ENCODE results near the gene CENPX.

The CENPX gene

GRCh38 chr17:82023447-82024241 is 966 bp upstream of the CENPX start:
- DNase-seq (ENCODE audit: low spot score) = peak; percentile 47

DNA sequence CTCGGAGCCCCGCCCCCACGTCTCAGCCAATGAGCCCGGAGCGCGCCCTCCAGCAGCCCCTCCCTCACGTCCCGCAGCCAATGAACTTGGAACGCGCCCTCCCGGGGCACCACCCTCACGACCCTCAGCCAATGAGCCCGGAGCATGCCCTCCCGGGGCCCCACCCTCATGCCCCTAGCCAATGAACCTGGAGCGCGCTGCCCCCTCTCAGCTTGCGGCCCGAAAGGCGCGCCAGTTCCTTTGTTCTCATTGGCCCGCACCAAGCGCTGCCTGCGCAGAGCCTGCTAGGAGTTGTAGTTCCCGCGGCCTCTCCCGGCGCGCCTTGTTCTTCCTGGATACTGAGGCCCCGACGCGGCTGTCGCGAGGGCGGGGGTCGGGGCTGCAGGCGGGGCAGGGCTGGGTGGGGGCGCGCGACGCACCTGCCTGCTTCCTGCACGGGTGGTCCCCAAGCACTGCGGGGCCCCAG is 336 bp upstream of the CENPX start, which contains the start of gene LRRC45:
Gene LRRC45, plus strand, starts transcription at position 325 of the 466 bp plus-strand sequence. CDS start 339 bp downstream, outside the sequence.
- peak; percentile 98 for DNase-seq (ENCODE audit: low spot score)

DNA sequence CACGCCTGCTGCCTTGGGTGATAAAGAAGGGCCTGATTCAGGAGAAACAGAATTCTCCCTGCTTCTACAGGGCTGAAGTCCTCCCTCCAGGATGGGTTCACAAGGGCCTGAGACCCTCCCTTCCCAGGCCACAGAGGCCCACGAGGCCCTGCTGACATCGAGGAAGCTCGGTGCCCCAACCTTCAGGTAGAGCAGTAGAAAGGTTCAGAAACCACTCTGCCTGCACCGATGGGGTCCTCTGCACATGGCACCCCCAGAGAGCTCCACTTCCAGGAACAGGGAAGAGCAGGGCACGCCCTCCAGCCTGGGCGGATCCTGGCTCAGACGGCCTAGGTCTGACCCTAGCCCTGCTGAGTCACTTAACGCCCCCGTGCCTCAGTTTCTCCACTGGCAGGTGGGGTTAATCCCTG is 773 bp downstream of the CENPX start:
- peak; percentile 52 for DNase-seq (ENCODE audit: low spot score)

- DNase-seq (ENCODE audit: low spot score) = peak; percentile 89
Measured at GRCh38 chr17:82021107-82021899, 1.4 kb downstream of the CENPX start.

- no peak for DNase-seq (ENCODE audit: low spot score)
Measured at GRCh38 chr17:82020572-82021106, 2.0 kb downstream of the CENPX start.

DNA sequence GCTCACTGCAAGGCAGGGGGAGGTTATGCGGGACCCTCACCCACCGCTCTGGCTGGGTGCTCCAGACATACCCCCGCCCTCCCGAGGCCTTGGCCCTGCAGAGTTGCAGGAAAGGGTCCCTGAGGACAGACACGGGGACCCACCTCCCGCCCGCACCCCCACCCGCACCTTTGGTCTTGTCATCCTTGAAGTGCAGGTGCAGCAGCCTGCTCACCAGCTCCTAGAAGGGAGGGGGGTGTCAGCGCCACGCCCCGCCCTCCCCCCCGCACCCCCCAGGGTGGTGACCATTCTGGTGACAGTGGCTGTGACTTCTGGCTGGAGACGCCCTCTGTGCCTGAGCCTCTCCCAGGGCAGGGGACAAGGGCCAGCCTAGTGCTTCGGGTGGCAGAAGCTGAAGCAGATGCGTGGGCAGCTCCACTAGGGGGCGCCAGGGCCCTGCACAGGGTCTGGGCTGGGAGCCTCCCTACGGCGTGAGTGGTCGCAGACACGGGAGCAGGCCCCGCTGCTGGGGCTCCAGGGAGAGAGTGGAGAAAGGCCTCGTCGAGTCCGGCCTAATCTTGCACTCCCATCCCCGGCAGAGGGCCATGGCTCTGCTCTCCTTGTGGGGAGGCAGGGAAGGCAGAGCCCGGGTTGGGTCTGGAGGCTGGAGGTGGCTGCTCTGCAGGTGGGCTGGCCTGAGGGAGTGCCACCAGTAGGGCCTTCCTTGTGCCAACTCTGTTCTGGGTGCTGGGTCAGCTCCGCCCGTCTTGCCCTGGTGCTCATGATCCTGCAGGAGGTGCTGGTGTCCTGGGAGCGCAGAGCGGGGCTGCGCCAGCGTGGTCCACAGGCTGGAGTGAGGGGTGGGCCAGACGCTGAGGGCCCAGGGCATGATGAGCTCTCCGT is 2.7 kb downstream of the CENPX start:
- DNase-seq (ENCODE audit: low spot score) = peak; percentile 82

DNA sequence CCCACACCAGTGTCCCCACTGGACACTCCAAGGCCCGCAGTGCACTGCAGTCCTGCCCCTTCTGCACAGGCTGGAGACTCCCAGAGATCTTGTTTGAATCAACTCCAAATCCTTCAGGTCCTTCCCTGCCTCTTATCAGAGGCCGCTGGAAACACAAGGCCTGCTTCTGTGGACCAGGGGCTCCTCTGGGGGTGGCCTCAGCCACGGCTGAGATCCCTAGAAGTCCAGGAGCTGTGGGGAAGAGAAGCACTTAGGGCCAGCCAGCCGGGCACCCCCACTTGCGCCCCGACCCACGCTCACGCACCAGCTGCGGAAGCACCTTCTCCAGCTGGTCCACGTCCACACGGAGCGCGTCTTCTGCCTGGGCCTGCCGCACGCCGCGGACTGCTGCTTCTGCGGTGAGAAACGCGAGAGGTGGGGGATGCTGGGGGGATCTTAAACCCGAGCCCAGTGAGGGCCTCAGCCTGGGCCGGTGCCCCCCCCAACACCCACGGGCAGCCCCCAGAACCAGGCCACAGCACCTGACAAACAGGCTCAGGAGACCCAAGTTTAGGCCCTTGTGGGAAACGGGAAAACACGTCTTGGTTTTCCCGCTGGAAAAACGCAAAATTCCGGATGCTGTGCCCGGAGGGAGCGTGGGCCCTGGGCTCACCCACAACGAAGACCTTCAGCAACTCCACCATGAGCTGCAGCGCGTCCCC is 3.5 kb downstream of the CENPX start:
- DNase-seq (ENCODE audit: low spot score) = no peak

DNA sequence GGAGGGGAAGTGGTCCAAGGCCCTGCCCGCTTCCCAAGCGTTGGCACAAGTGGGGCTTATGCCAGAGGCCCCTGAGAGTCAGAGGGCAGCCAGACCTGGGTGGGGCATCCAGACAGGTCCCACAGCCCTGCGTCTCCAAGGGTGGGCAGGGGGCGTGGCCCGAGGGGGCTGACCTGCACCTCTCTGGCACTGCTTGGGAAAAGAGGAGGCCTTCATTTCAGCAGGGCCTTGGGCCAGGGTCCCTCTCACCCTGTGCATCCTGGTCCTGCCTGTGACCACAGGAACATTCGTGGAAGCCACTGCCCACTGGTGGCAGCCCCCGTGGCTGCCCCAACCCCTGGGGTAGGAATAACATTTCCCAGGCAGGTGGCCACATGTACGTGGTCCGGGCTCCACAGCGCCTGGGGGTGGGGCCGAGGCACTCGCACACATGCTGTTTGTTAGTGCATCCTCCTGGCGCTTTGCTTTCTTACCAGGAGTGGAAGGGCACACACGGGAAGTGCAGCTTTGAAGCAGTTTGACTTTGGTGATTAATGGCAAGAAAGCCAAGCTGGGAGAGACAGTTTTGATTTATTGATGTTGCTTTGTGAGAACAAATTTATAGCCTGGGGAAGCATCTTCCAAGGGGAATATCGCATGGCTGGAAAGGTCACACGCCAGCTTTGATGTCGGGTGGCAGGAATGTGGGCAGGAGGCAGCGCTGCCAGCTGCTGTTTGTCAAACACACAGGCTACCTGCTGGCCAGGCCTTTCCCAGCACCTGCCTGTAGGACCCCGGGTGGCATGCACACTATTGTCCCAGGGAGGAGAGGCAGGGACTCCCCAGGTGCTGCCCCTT is 4.3 kb downstream of the CENPX start:
- DNase-seq (ENCODE audit: low spot score) = peak; percentile 90

- peak; percentile 55 for DNase-seq (ENCODE audit: low spot score)
Measured at GRCh38 chr17:82017612-82018151, 5.0 kb downstream of the CENPX start.

DNA sequence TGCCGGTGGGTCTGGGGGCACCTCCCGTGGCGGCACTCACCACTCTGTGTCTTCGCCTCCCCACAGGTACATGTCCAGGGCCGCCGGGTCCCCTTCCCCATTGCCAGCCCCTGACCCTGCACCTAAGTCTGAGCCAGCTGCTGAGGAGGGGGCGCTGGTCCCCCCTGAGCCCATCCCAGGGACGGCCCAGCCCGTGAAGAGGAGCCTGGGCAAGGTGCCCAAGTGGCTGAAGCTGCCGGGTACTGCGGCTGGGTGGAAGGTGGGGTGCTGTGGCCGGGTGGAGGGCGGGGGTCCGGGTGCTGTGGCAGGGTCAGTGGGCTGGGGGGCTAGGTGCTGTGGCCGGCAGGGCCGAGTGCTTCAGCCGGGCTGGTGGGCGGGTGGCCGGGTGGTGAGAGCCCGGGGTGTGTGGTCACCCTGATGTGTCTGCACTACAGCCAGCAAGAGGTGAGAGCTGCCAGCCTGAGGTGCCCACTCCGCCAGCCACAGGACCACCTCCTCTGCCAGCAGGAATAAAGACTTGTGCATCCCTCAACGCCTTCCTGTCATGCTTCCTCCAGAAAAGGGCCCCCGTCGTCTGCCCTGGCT is 5.7 kb downstream of the CENPX start:
- no peak for DNase-seq (ENCODE audit: low spot score)

DNA sequence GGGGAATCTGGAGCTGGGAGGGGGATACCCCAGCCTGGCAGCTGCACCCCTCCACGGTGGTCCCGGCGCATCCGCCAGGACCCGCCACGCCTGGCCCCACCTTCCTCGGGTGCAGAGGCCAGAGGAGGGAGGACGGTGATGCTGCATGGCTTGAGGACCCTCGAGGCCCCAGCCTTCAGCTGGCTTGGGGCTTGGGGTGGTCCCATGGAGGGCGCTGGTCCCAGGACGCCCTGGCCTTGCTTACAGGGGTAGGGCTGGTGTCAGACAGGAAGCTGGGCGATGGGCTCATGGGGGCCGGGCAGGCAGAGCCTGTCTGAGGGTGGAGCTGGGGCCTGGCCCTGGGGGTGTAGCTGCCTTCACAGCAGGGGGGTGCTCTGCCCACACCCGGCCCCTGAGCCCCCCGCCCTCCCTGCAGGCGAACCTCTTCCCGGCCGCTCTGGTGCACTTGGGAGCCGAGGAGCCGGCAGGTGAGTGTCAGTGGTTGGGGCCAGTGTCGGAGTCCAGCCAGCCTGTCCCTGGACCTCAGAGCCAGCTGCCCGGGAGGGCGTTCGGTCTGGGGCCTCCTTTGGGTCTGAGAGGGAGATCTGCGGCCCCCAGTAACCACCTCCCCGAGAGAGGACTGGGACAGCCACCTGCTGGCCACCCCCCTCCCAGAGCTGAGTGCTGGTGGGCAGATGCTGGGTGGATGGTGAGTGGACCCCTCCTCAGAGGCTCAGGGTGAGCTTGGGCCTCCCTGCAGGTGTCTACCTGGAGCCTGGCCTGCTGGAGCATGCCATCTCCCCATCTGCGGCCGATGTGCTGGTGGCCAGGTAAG is 6.4 kb downstream of the CENPX start:
- DNase-seq (ENCODE audit: low spot score) = peak; percentile 63

- DNase-seq (ENCODE audit: low spot score) = peak; percentile 84
Measured at GRCh38 chr17:82015311-82015971, 7.2 kb downstream of the CENPX start.

GRCh38 chr17:82014971-82015310 is 7.7 kb downstream of the CENPX start:
- no peak for DNase-seq (ENCODE audit: low spot score)

GRCh38 chr17:82014432-82014831 is 8.2 kb downstream of the CENPX start:
- peak; percentile 67 for DNase-seq (ENCODE audit: low spot score)

GRCh38 chr17:82013772-82014321 is 8.8 kb downstream of the CENPX start:
- peak; percentile 69 for DNase-seq (ENCODE audit: low spot score)

- DNase-seq (ENCODE audit: low spot score) = peak; percentile 46
Measured at GRCh38 chr17:82013341-82013740, 9.3 kb downstream of the CENPX start.

DNA sequence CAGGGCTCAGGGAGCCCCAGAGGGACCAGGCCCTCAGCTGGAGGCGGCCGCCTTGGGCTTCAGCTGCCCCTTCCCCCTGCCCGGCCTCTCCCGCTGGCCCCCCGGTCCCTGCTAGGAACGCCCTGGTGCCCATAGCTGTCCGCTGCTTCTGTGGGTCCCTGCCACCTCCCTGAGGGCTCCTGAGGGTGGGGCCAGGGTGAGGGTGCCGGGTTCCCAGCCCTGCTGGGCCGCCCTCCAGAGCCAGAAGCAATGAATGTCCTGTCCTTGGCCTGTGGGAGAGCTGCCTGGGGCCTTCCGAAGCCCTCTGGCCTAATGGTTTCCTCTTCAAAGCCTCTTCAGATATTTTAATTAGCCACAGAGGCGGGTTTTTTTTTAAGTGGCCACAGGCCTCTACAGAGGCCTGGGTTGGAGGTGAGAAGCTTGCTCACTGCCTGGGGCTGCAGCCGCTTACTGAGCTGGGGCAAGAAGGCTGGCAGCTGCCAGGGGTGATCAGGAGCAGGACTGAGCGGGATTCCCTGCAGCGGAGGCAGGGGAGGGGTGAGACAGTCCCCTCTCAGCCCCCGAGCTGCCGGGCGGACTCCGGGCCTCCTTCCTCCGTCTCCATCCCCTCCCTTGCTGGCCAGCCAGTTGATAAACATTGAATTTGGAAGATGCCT is 9.9 kb downstream of the CENPX start:
- DNase-seq (ENCODE audit: low spot score) = peak; percentile 94
